GM21528 (cell line): ENCODE data around the gene LIN28B.
"Not testable (repeated sequence)": the region's sequence is repeated elsewhere in the genome, so short reads cannot be mapped to it uniquely, and the experiment has no call there.

Source experiments
- ATAC-seq: cut with Tn5 transposase; IDR thresholded peaks from one replicate; pipeline ENCODE4 v1.9.1; 2021; ENCODE audit warnings: mild to moderate bottlenecking, moderate library complexity; ENCODE audit not compliant: unreplicated experiment, low FRiP score

Gene LIN28B

DNA sequence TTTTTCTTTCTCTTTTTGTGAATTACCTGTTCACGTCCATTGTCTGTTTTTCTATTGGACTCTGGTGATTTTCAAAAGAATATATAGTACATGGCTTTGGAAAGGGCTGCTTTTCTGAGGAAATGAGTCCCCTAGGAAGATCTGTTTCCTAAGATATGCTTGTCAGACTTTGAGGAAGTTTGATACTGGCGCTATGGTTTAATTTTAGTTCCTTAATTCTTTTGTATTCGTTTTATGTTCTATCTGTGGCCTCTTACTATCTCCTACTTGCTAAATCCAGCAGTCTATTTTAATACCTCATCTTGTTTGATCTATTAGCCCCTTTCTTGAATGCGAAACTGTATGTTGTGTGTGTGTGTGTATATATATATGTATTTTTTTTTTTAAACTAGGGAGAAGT, 101.9 kb downstream of the LIN28B start:
- ATAC-seq: no peak

- ATAC-seq: no peak
Observed at GRCh38 chr6:105066233-105066632, 109.3 kb downstream of the LIN28B start.

DNA sequence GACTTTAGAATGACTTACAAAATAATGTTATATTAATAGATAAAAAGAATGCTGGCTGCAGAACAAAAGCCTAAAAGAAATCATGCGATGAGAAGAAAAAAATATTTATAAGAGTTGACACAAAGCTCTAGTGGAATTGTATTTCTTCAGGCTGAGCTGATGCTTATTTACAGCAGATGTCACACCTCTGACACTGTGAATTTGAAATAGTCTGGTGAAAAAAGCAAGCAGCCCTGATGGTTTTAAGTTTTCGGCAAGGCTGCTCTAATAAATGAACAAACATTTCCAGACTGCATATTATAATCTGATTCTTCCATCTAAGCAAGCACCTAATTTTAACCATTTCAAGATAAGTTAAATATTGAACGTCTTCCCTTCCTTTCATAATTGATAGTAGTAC, 109.9 kb downstream of the LIN28B start:
- no peak for ATAC-seq

DNA sequence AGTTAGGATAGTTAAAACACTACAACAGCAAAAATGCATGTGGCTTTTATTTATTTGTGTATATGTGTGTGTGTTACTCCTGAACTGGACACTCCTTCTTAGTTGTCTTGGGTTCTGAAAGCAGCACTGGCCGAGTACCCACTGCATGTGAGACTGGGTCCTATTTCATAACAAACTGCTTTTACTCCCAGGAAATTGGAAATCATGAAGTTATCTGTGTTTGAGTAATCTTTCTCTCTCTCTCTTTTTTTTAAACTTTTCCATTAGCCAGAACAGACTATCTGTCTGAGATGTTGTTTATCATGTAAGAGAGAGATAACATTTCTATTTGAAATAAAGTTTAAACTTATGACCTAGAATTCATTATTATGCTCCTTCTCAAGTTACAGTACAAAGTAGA, 110.4 kb downstream of the LIN28B start:
- no peak for ATAC-seq

DNA sequence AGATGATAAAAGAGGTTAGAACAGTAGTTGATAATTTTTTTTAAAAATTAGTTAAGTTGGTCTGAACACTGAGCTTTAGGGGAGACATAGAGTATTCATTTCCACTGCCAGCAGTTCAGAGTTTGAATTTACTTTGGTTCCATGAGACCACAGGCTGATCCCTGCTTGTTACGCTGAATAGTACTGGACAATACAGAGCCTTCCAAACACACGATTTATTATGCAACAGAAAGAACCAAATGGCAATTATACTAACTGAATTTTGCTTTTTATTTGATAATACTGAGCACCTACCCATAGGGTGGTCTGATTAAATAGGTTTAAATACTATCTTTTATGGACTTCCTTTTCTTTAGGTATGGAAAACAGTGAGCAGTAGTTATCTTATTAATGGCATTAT, 111.5 kb downstream of the LIN28B start:
- ATAC-seq: no peak

- ATAC-seq: no peak
Observed at GRCh38 chr6:105069821-105070445, 113.0 kb downstream of the LIN28B start.

DNA sequence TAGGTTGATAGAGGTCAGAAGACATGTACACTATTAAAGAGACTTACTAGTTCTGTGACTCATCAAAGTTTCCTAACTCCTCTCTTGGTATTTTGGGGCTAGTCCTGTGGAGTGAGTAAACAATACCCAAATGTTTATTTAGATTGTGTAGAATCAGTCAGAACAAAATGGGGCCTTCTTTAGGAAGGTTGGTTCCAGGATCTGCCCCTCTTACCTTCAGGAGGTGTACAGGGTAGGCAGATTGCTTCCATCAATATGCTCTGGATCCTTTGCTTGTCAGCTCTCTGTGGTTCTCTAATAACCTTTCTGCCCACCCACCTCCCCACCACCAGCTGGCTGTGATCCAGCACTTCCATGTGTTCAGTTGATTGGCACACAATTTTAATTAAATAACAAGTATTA, 115.9 kb downstream of the LIN28B start:
- ATAC-seq: no peak

DNA sequence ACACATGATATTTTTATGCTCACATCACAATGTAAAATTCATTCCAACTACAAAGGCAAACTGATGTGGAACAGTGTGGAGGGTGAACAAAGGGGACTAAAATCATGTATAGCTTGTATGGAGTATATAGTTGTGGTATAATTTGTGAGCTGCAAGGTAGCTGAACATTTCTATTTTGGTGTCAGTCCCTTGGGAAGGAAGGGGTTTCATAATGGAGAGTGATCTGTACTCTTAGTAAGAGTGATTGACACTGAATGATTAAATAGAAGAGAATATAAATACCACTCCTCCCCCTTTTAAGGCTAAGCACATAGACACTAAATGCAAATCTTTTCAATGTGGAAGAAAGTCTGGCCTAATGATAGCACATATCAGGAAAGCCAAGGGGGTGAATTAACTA, 118.3 kb downstream of the LIN28B start:
- no peak for ATAC-seq

GRCh38 chr6:105076418-105076817, 119.5 kb downstream of the LIN28B start:
- not testable (repeated sequence) for ATAC-seq

DNA sequence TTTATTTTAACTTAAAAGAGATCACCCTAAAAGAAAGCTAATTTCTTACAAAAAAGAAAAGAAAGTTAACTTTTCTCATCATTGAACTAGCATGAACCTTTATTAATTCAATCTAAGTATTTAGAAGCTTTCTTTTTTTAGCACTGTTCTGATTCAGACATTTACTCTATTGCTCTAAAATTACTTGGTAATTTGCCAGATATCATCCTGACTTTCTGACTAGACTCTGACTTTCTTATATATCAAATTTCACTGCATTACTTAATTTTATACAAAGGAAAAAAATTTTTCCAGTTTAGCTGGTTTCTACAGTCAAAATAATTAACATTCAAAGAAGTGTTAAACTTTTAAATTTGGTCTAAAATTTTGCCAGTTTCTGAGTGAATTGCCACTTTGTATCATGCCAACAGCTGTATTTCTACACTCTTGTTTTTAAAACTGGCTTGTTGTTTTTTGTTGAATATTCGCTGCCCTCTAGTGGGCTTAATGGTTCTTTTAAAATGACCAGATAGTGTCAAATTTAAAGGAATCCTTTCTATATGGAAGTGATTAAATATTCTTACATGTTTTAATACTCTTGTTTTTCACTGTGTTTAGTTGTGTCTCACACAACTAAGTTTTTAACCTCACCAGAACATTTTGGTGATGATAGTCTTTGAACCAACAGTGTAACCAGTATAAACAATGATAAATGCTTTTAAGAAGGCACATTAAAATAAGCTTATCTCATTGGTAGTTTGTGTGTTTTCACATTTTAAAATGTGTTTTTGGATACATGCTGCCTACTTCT, 120.9 kb downstream of the LIN28B start:
- no peak for ATAC-seq

GRCh38 chr6:105078386-105078708, 121.4 kb downstream of the LIN28B start:
- ATAC-seq: no peak

DNA sequence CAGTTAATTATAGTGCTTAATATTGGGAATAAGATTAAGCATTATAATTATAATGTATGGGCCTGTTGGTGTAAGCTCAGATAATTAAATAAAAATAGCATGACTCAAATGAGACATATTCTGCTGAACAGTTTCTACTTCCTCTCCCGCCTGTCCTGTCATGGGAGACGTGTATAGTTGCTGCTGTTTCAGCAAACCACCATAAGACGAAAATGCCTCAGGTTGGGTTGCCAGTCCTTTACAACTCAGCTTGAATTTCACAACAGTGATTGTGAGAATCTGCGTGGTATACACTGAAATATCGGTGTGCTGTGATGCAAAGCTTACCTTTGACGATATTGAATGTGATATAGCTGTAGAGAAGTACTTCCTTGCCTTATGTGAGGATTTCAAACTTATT, 123.4 kb downstream of the LIN28B start:
- ATAC-seq: no peak

DNA sequence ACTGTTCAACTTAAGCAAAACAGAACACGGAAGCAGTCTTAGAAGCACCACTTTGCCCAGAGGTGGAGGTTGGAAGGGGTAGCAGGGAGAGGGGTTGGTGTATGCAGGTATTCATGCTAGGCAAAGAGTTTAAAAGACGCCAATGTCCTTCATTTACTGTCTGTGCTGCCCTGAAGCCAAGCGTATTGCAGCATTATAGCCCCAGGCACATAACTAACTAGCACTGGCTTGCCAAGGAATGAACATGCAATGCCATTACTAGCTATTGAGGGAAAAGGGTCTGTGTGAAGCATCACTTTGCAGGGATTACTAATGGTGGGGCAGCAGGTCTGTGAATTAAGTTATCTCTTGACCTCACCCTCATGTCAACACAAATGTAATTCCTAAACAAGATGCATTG, 124.8 kb downstream of the LIN28B start:
- not testable (repeated sequence) for ATAC-seq

DNA sequence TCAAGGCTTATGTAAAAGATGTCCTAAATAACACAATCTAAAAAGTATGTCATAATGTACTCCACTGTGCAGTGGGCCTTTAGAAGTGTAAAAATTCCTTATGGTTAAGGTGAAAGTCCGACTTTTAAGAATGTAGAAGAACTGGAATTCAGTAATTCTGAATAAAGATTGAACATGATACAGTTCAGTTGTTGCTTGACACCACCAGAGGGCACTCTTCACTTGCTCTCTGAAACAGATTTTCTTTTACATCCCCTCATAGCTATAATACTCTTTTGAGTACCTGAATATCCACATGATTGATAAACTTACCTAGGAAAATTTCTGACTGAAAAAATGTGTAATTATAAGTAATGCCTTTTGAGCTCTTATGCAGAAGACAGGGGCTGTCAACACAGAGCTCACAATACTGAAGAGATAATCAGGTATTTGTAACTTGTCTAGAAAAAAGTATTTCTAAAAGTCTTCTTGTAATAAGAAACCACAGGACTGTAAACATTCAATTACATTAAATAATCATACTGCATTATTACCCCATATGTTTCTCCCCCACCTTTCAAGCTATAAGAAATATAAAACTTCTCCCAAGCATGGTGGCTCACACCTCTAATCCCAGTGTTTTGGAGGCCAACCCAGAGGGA, 130.8 kb downstream of the LIN28B start:
- ATAC-seq: no peak

DNA sequence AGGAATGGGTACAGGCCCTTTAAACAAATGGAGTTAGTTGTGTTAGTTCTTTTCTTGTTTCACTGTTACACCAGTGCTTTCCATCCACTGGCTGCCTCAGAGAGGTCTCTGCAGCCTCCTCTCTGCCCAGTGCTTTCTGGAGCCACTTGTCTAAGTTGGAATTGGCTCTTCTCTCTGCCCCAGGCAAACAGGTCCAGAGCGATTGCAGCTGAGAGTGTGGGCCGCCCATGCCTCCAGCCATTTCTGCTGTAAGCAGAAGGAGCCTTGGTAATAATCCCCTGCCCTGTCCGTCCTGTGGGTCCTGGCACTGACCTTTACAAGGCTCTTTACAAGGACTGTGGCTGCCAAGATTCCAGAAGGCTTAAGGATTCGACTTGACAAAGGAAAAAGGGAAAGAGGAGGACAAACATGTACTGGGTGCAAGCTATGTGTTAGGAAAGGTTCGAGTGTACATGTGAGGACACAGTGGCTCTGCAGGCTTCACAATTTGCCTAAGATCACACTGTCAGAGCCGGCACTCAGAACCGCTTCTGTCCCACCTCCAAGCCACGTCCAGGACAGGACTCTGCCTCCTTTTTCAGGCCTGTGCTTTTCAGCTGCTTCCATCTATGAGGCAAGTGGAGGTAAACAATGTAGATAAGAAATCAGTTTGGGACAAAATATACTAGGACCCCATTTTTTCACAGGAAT, 134.4 kb downstream of the LIN28B start:
- ATAC-seq: no peak

DNA sequence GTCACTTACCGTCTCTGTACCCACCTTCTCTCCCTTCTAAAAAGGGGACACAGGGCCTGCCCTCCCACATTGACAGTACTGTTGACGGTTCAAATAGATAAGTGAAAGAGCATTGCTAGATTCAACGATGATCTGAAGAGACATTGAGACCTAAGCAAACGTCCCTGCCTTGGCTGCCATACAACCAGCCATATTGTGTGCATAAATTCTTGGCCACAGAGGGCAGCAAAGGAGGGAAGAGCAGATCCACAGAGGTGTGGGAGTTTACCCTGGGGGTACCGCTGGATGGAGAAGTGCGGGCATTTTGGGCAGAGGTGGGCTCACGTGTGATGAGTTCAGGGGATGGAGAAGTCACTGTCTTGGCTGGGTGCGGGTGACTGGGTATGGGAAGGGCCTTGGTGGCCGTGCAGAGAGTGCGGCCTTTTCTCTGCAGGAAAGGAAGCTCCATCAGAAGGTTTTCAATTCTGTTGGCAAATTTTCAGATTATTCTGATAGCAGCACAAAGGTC, 137.3 kb downstream of the LIN28B start:
- ATAC-seq: no peak

DNA sequence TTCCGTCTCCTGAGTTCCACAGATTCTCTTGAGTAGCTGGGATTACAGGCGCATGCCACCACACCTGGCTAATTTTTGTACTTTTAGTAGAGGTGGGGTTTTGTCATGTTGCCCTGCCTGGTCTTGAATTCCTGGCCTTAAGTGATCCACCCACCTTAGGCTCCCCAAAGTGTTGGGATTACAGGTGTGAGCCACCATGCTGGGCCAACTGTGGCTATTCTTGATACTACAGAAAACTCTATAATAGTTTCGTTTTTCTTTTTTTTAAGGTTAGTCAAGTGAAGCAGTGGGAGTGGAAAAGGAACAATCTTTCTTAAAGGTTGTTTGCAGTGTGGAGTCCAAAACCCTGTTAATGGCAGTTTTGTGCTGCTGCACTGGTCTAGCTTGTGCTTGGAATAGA, 138.2 kb downstream of the LIN28B start:
- no peak for ATAC-seq

DNA sequence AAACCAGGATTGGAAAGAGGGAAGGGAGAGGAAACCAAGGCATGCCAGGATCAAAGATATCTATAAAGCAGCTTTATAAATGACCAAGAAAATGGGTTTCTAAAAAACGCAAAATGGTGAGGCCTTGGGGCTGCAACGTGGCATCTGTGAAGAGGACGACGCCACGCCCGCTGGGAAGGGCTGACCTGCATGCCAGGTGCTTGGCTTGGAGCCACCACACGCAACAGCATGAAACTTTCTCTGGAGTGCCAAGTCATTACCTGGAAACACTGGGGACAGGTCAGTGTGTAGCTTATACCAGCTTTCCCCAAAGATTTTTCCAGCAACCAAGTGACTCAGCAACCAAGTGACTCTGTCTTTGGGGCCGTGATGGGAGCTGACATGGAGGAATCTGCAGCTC, 140.4 kb downstream of the LIN28B start:
- no peak for ATAC-seq

DNA sequence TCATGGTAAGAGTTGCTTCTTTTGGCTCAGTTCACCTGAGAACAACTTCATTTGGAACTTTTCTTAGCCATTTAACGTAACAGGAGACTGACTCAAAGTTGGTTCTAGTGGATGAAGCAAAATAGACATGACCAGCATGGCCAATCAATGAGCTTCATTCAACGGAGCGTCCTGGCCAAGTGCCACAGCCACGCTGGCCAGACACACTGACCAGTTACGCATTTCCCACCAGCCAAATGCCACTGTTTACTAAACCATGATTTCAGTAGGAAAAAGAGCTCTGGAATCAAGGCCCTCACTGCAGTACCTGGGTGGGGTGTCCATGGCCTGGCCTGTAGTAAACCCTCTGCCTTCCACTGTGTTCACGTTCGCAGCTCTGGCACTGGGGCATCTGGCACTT, 142.5 kb downstream of the LIN28B start:
- no peak for ATAC-seq

GRCh38 chr6:105102186-105102585, 145.3 kb downstream of the LIN28B start:
- no peak for ATAC-seq

DNA sequence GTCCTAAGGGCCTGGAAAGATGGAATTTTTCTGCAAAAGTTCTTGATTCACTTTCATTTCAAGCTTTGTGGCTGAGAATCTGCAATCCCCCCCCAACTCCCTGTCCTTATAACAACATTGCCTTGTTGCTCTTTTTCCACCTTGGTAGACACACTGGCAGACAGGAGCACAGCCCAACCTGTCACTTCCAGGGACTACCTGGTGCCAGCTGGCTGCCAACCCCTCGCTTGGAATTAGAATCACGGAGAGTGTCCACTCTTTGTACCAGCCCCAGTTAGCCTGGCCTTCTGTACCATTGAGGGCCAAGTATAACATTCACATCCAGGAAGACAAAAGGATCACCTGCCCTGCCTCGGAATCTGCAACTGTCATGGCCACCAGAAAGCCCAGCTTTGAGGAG, 148.2 kb downstream of the LIN28B start:
- ATAC-seq: no peak
